Measurements from ENCODE around the gene PCGF3.

PCGF3 gene

DNA sequence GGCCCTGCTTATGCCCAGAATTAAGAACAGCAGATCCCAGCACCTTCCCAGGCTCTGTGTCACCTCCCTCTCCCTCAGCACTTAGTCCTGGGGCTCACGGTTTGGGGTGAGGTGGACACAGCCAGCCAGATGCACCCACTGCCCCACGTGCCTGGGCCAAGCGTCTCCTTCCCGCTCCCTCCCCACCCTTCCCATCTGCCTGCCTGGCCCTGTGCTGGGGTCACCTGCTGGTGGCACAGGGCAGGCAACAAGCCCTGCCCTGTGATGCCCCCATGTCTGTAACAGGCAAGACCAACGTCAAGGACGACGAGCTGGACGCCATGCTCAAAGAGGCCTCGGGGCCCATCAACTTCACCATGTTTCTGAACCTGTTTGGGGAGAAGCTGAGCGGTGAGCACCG lies 26.0 kb upstream of the PCGF3 start:
- Histone ChIP-seq H3K36me3 (ENCODE audit: control insufficient read depth, insufficient read depth, low read length) (no peaks in the 10 kb centered on the region), H3K27me3 (ENCODE audit: control insufficient read depth, insufficient read depth, low read length) (no peaks in the 10 kb centered on the region), H3K27ac (ENCODE audit: low read depth, low read length) (no peak overlapping the region), H3K9ac (ENCODE audit: low read length) (no peak overlapping the region), H3K9me3 (ENCODE audit: control insufficient read depth, insufficient read depth, low read depth, low read length) (no peaks in the 10 kb centered on the region), H3K4me3 (ENCODE audit: low read depth, low read length) (no peak overlapping the region), H3K4me1 (ENCODE audit: control insufficient read depth, insufficient read depth, low read length) (peaks cover 30% of the 10 kb centered on the region)

DNA sequence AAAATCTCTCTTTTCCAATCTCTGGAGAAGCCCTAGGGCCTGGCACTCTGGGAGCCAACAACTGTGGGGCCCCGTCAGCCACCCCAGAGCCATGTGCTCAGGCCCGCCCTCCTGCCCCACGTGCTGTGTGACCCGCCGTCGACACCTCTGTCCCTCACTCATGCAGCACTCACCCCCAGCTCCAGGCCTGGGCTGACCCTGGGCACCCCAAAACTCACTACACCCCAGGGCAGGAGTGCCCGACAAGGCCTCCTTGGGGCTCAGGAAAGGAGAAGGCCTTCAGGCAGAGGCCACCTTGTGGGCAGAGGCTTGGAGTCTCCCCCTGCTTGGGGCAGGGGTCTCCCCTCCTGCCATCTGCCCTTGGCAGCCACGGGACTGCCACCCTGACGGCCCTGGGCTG lies 25.5 kb upstream of the PCGF3 start:
- H3K4me1 ChIP-seq (ENCODE audit: control insufficient read depth, insufficient read depth, low read length): peaks cover 30% of the 10 kb centered on the region
- no peaks in the 10 kb centered on the region for H3K9me3 ChIP-seq (ENCODE audit: control insufficient read depth, insufficient read depth, low read depth, low read length)
- no peaks in the 10 kb centered on the region for H3K36me3 ChIP-seq (ENCODE audit: control insufficient read depth, insufficient read depth, low read length)
- H3K27me3 ChIP-seq (ENCODE audit: control insufficient read depth, insufficient read depth, low read length): no peaks in the 10 kb centered on the region
- H3K4me3 ChIP-seq (ENCODE audit: low read depth, low read length): peak overlapping the region; percentile 66; the same call in 1 of the 2 replicates
- no peak overlapping the region for H3K27ac ChIP-seq (ENCODE audit: low read depth, low read length)
- no peak overlapping the region for H3K9ac ChIP-seq (ENCODE audit: low read length)

DNA sequence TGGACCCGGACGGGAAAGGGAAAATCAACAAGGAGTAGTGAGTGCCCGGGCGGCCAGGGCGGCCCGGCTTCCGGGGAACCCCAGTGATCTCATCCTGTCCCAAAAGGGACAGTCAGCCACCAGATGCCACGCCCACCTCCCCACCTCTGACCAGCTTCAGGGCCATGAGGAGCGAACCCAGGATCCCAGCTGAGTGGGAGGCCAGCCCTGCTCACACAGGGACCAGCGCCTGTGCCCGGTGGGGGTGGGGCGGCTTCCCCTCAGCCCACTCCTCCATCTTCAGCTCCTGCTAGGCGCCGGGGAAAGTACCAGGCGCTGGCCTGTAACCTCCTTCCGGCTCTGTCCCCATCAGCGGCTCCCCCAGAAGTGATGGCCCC lies 25.1 kb upstream of the PCGF3 start:
- Histone ChIP-seq H3K36me3 (ENCODE audit: control insufficient read depth, insufficient read depth, low read length) (no peaks in the 10 kb centered on the region), H3K27me3 (ENCODE audit: control insufficient read depth, insufficient read depth, low read length) (no peaks in the 10 kb centered on the region), H3K9me3 (ENCODE audit: control insufficient read depth, insufficient read depth, low read depth, low read length) (no peaks in the 10 kb centered on the region), H3K4me1 (ENCODE audit: control insufficient read depth, insufficient read depth, low read length) (peaks cover 27% of the 10 kb centered on the region), H3K27ac (ENCODE audit: low read depth, low read length) (no peak overlapping the region), H3K9ac (ENCODE audit: low read length) (no peak overlapping the region), H3K4me3 (ENCODE audit: low read depth, low read length) (peak overlapping the region; percentile 66)

DNA sequence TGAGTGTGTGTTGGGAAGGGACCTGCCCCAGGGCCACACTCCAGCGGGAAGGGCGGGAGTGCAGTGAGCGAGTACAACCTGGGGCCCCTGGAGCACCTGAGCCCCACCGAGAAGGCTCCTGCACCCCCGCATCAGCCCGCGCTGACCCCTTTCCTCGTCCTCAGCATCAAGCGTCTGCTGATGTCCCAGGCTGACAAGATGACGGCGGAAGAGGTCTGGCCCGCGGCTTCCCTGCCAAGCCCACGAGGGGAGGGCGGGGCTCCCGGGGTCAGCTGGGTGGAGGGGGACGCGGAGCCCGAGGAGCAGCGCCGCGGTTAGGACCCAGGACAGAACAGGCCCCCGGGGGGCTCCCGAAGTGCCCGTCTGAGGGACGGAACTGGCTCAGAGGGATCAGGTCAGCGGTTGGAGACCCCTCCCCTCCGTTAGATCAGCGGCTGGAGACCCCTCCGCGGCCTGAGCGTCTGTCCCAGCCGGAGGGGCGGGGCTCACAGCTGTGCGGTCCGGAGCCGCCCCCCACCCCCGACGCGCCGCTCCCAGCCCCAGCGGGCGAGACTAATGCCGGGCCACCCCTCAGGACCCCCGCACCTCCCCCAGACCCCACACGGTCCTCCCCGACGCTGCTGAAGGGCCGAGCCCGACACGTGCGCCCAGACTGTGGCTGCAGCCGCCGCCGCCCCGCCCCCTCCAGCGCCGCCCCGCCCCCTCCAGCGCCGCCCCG lies 24.5 kb upstream of the PCGF3 start:
- Histone ChIP-seq H3K27me3 (ENCODE audit: control insufficient read depth, insufficient read depth, low read length) (no peaks in the 10 kb centered on the region), H3K36me3 (ENCODE audit: control insufficient read depth, insufficient read depth, low read length) (no peaks in the 10 kb centered on the region), H3K9me3 (ENCODE audit: control insufficient read depth, insufficient read depth, low read depth, low read length) (no peaks in the 10 kb centered on the region), H3K9ac (ENCODE audit: low read length) (no peak overlapping the region), H3K4me3 (ENCODE audit: low read depth, low read length) (peak overlapping the region; percentile 66), H3K4me1 (ENCODE audit: control insufficient read depth, insufficient read depth, low read length) (peaks cover 26% of the 10 kb centered on the region), H3K27ac (ENCODE audit: low read depth, low read length) (no peak overlapping the region)

DNA sequence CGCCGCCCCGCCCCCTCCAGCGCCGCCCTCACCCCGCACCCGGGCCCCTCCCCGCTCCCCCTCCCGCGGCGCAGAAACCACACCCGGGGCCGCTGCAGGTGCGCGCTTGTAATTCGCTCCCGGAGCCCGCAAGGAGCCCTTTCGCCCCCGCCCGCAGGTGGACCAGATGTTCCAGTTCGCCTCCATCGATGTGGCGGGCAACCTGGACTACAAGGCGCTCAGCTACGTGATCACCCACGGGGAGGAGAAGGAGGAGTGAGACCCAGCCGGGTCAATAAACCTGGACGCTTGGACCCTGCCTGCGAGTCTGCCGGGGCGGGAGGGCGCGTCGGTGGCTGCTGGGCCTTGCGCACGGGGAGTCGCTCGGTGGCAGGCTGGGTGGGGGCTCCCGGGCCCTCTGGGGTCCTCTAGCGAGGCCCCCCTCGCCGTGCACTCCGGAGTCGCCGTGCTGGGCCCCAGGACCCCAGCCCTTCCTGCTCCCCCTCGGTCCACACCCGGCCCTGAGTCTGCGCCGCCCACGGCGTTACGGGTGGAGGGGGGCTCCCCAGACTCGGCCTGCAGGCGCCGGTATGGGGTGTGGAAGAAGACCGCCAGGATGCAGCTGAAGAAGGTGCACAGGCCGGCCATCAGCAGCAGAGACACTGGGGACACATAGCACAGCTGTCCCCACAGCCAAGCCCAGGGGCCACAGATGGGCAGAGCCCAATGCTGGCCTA lies 23.7 kb upstream of the PCGF3 start:
- H3K4me3 ChIP-seq (ENCODE audit: low read depth, low read length): no peak overlapping the region
- H3K9me3 ChIP-seq (ENCODE audit: control insufficient read depth, insufficient read depth, low read depth, low read length): no peaks in the 10 kb centered on the region
- no peak overlapping the region for H3K27ac ChIP-seq (ENCODE audit: low read depth, low read length)
- H3K27me3 ChIP-seq (ENCODE audit: control insufficient read depth, insufficient read depth, low read length): no peaks in the 10 kb centered on the region
- H3K9ac ChIP-seq (ENCODE audit: low read length): no peak overlapping the region
- peaks cover 22% of the 10 kb centered on the region for H3K4me1 ChIP-seq (ENCODE audit: control insufficient read depth, insufficient read depth, low read length)
- H3K36me3 ChIP-seq (ENCODE audit: control insufficient read depth, insufficient read depth, low read length): no peaks in the 10 kb centered on the region

DNA sequence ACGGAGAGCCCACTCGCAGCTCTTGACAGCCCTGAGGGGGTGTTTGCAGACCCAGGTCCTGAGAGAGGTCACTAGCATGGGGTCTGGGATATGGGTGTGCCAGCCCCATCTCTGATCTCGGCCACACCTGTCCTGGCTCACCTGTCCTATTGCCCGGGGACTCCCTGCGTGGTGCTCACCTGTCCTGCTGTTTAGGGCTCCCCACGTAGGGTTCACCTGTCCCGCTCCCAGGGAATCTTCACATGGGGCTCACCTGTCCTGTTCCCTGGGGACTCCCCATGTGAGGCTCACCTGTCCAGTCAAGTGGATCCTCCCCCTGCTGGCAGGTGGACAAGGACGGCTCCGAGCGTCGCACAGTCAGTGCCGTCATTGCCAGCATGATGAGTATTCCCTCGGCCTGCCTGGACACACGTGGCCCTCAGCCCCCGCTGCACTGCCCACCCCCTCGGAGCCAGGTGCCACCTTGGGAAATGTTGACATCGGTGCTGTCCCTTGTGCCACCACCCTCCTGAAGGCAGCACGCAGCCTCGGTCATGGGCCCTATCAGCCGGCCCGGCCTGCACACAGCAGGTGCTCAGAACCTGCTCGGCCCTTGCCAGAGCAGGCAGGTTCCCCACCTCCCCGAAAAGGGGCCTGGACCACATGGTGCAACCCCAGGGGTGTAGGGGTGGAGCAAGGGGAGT lies 23.0 kb upstream of the PCGF3 start:
- Histone ChIP-seq H3K9ac (ENCODE audit: low read length) (no peak overlapping the region), H3K36me3 (ENCODE audit: control insufficient read depth, insufficient read depth, low read length) (no peaks in the 10 kb centered on the region), H3K27ac (ENCODE audit: low read depth, low read length) (no peak overlapping the region), H3K27me3 (ENCODE audit: control insufficient read depth, insufficient read depth, low read length) (no peaks in the 10 kb centered on the region), H3K4me1 (ENCODE audit: control insufficient read depth, insufficient read depth, low read length) (peaks cover 23% of the 10 kb centered on the region), H3K9me3 (ENCODE audit: control insufficient read depth, insufficient read depth, low read depth, low read length) (no peaks in the 10 kb centered on the region), H3K4me3 (ENCODE audit: low read depth, low read length) (no peak overlapping the region)

DNA sequence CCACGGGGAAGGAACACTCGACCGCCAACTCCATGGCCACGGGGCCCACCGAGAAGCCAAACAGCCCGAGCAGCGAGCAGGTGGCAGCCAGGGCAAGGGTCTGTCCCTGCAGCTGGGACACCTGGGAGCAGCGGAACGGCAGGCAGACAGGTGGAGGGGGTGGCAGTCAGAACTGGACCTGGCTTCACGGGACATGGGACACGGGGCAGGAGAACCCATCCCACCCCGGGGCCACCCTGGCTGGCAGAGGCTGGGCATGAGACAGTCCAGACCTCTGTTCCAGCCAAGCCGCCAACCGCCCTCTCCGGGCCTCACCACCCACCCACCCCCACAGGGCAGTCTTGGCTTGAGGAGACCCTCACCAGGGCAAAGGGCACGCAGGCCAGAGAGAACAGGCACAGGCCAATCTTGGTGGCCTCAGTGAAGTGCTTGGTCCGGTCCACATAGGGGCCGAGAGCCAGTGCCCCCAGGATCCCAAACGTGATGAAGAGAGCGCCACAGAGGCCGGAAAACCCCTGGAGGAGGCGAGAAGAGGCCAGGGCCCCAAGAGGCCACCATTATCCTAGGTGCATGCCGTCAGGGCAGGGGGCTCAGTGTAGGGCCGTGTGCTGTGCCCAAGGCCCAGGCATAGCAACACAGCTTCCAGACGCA lies 22.3 kb upstream of the PCGF3 start:
- H3K4me3 ChIP-seq (ENCODE audit: low read depth, low read length): no peak overlapping the region
- no peak overlapping the region for H3K27ac ChIP-seq (ENCODE audit: low read depth, low read length)
- H3K9ac ChIP-seq (ENCODE audit: low read length): no peak overlapping the region
- H3K4me1 ChIP-seq (ENCODE audit: control insufficient read depth, insufficient read depth, low read length): peaks cover 30% of the 10 kb centered on the region
- H3K9me3 ChIP-seq (ENCODE audit: control insufficient read depth, insufficient read depth, low read depth, low read length): no peaks in the 10 kb centered on the region
- no peaks in the 10 kb centered on the region for H3K27me3 ChIP-seq (ENCODE audit: control insufficient read depth, insufficient read depth, low read length)
- no peaks in the 10 kb centered on the region for H3K36me3 ChIP-seq (ENCODE audit: control insufficient read depth, insufficient read depth, low read length)

DNA sequence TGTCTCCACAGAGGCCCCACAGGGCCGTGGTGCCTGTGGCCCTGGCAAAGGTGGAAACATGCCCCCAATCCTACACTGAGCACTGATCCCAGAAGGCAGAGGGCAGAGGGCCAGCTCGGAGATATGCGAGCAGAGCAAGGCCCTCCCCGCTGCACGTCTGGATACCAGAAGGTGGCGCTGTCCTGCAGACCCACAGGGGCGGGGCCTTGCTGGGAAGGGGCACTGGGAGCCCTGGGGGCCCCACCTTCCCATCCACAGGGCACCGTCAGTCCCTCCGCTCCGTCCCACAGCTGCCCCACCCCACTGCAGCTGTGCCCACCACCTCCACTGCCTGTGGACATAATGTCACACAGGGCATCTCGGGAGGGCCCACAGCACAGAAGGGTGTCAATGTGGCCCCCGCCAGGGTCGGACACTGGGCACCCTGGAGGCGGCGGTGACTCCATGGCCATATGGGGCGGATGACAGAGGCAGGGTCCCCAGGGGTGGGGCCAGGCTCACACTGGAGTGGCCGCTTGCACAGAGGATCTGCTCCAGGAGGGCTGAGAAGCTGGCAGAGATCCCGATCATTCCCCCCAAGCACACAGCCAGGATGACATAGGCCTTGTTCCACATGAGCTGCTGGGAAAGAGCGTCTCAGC lies 21.5 kb upstream of the PCGF3 start:
- Histone ChIP-seq H3K27me3 (ENCODE audit: control insufficient read depth, insufficient read depth, low read length) (no peaks in the 10 kb centered on the region), H3K27ac (ENCODE audit: low read depth, low read length) (no peak overlapping the region), H3K36me3 (ENCODE audit: control insufficient read depth, insufficient read depth, low read length) (no peaks in the 10 kb centered on the region), H3K4me1 (ENCODE audit: control insufficient read depth, insufficient read depth, low read length) (peaks cover 34% of the 10 kb centered on the region), H3K9me3 (ENCODE audit: control insufficient read depth, insufficient read depth, low read depth, low read length) (no peaks in the 10 kb centered on the region), H3K4me3 (ENCODE audit: low read depth, low read length) (no peak overlapping the region), H3K9ac (ENCODE audit: low read length) (no peak overlapping the region)

DNA sequence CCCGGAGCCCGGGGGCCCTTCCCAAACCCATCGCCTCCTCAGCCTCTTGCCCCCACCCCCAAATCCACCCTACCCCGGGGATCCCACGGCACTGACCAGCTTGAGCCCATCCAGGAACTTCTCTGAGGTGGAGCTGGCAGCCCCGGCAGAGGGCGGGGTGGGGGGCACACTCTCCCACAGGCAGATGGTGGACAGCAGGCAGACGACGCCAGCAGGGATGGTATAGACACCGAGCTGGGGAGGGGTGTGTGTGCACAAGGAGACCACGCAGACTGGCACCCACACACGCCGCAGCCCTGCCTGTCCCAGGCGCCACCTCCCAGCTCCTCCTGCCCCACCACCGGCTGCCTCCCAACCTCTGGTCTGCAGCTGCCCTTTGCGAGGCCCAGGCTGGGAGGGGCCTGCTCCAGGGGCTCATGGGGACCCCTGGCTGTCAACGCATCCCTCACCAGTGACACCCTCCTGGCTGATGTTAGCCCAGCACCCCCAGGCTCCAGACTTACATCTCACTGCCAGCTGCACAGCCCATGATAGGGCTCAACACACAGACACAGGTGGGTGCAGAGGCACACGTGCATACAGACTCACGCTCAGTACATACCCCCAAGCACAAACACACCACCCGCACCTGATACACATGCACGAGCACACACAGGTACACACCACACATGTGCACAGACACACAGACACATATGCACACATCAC lies 20.9 kb upstream of the PCGF3 start:
- Histone ChIP-seq H3K36me3 (ENCODE audit: control insufficient read depth, insufficient read depth, low read length) (no peaks in the 10 kb centered on the region), H3K27me3 (ENCODE audit: control insufficient read depth, insufficient read depth, low read length) (no peaks in the 10 kb centered on the region), H3K9me3 (ENCODE audit: control insufficient read depth, insufficient read depth, low read depth, low read length) (no peaks in the 10 kb centered on the region), H3K9ac (ENCODE audit: low read length) (no peak overlapping the region), H3K27ac (ENCODE audit: low read depth, low read length) (no peak overlapping the region), H3K4me3 (ENCODE audit: low read depth, low read length) (no peak overlapping the region), H3K4me1 (ENCODE audit: control insufficient read depth, insufficient read depth, low read length) (peaks cover 40% of the 10 kb centered on the region)

DNA sequence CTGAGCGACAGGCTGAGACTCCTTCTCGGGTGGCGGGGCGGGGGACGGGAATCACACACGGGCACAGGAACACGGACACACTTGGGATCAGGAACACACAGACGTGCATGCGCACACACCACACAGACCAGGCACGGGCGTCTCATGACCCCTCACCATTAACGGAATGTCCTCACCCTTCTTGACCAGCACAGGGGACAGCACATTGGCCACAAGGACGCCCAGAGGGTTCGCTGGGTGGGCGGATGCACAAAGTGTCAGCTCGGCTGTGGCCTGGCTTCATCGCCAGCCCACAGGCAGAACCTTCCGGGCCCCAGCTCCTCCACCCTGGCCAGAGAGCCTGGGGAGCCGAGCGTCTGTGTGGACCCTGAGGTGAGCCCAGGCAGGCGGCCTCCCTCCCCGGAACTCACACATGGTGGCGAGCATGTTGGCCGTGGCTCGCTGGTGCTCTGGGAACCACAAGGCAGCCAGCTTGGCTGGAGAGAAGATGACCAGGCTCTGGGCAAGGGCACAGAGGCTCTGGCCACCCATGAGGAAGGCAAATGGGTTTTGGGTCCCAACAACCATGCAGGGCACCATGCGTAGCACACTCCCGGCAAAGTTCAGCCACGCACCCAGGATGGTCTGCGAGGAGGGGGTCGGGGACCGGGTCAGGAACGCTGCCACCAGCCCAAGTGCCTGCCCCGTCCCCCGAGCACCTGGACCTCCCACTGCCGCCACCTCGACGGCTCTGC lies 19.8 kb upstream of the PCGF3 start:
- Histone ChIP-seq H3K4me3 (ENCODE audit: low read depth, low read length) (no peak overlapping the region), H3K9me3 (ENCODE audit: control insufficient read depth, insufficient read depth, low read depth, low read length) (no peaks in the 10 kb centered on the region), H3K27me3 (ENCODE audit: control insufficient read depth, insufficient read depth, low read length) (no peaks in the 10 kb centered on the region), H3K4me1 (ENCODE audit: control insufficient read depth, insufficient read depth, low read length) (peaks cover 36% of the 10 kb centered on the region), H3K9ac (ENCODE audit: low read length) (no peak overlapping the region), H3K27ac (ENCODE audit: low read depth, low read length) (no peak overlapping the region), H3K36me3 (ENCODE audit: control insufficient read depth, insufficient read depth, low read length) (no peaks in the 10 kb centered on the region)

Measured in HUES6 (cell line).